Cardiac fibroblast (primary cell): ENCODE measurements around the gene TERT.

ENCODE experiments used
- DNase-seq, 2 donors: peaks; one replicate each; pipeline versions ENCODE4 v3.0.0 to v3.0.0-alpha.2; 2010; ENCODE audit warnings: low read depth in 2 of 2
- H3K4me3 ChIP-seq, 2 donors: replicated peaks in 1 of 2; 1 replicate in 1 of 2; 2 replicates in 1 of 2; pipeline ENCODE4 v1.5.1; 2011; ENCODE audit warnings: low read depth in 2 of 2, low read length in 2 of 2, mild to moderate bottlenecking in 2 of 2, moderate library complexity in 1 of 2
- CTCF ChIP-seq: IDR thresholded peaks from one replicate; pipeline ENCODE4 v1.5.1; 2011; ENCODE audit warnings: low read depth, mild to moderate bottlenecking, low read length, inconsistent platforms

Gene TERT

DNA sequence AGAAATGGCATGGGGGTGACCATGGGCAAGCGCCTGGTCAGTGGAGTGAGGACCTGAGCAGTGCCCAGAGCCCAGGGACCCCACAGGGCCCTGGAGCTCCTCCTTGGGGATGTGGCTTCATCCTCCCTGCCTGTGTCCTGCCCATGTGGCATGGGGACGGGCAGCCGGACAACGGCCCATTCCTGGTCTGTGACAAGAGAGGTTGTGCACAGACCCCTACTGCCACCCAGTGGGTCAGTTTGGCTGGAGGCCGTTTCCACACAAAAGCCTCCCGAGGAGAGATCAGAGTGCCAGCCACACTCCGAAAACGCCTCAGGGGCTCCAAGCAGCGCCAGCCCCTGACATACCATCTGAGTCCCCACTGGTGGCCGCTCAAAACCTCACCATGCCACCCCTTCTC, 49.9 kb downstream of the TERT start:
- TF ChIP-seq CTCF, result no peak
- no peak overlapping the region for H3K4me3 ChIP-seq
- DNase-seq, result no peak

DNA sequence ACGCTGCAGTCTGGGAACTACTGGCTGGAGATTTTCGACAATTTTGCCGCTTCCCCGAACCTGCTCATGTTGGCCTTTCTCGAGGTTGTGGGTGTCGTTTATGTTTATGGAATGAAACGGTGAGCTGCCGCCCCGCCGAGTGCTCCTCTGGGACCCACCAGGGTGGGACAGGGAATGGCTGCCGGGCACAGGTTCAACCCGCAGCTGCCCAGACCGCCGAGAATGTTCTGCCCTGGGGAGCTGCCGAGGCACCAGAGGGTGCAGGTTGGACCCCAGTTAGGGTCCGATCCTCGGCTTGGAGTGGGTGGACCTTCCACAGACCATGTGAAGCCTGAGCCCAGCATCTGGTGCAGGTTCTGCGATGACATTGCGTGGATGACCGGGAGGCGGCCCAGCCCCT, 50.6 kb downstream of the TERT start:
- no peak for DNase-seq
- no peak overlapping the region for H3K4me3 ChIP-seq
- no peak for TF ChIP-seq CTCF

DNA sequence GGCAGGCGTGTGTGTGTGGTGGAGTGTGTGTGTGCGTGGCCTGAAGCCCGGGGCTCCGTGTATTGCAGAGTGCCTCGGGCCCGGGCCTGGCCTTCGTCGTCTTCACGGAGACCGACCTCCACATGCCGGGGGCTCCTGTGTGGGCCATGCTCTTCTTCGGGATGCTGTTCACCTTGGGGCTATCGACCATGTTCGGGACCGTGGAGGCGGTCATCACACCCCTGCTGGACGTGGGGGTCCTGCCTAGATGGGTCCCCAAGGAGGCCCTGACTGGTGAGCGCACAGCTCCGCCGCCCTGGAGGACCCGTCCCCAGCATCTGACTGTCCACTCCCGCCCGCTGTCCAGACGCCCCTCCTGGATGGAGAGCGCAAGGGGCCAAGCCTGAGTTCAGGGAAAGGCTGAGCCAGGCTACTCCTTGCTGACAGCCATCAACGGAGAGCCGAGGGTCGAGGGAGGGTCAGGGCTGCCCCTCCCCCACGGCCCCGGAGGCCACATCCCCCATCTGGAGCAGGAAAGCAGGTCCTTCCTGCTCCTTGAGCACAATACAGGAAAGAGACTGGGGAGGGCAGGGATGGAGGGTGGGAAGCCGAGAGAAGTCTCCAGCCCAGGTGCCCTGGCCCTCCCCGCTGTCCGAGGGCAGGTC, 51.3 kb downstream of the TERT start:
- no peak for DNase-seq
- TF ChIP-seq CTCF, result no peak

DNA sequence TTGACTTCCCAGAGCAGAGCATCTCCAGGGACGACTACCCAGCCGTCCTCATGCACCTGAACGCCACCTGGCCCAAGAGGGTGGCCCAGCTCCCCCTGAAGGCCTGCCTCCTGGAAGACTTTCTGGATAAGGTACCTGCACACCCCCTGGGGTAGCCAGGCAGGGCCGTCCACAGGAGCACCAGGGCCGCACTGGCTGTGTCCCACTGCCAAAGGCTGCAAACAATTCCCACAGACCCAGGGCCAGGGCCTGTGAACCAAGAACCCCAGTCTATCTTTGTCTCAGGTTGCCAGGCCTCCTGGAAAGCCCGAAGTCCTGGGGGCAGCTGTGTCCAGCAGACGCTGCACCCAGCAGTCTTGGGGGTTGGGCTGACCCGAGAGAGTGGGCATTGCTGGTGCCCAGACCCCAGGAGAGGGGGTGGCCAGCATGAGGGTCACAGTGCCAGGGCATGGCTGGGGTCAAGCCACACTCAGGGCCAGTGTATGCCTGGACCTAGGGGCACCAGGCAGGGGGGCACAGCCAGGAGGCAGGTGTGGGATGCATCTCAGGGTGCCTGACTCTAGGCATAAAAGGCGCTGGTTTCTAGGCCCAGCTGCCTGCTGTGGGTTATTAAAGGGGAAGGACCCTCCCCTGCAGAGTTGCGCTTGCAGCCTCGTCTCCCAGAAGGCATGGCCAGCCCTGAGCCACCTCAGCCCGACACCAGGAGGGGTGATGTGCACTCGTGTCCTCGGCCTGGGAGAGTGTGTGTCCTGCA, 52.0 kb downstream of the TERT start:
- no peak for TF ChIP-seq CTCF
- H3K4me3 ChIP-seq, result no peak overlapping the region
- DNase-seq, result no peak

More for the DNA sequence above, 51.3 kb downstream of the TERT start:
- no peak overlapping the region for H3K4me3 ChIP-seq

GRCh38 chr5:1241509-1242080, 53.3 kb downstream of the TERT start:
- H3K4me3 ChIP-seq, result no peak overlapping the region
- TF ChIP-seq CTCF, result no peak
- no peak for DNase-seq

DNA sequence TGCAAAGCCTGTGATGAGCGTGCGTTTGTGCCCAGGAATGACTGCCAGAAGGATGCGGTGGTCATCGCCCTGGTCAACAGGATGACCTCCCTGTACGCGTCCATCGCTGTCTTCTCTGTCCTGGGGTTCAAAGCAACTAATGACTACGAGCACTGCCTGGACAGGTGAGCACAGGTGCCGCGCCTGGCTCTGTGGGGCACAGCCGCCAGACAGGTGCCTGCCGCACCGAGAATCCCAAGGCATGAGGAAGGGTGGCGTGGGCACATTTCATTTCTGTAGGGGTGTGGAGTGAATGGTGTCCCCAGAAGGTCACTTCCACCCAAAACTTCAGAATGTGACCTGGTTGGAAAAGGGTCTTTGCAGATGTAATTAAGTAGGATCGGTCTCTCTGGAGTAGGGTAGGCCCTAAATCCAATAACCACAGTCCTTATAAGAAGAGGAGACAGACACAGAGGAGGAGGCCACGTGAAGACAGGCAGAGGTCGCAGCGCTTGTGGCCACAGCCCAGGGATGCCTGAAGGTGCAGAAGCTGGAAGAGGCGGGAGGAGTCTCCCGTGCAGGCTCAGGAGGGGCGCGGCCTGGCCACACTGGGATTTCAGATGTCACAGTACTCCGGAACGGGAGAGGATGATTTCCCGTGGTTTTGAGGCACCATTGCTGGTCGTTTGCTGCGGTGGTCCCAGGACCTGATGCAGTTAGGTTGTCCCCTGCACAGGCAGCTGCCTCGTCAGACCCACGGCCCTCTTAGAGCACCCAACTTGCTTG, 54.2 kb downstream of the TERT start:
- TF ChIP-seq CTCF, result no peak
- no peak overlapping the region for H3K4me3 ChIP-seq
- DNase-seq, result no peak
